NT2/D1 (cell line): ENCODE results near the gene GRM5.
"Not testable (repeated sequence)": the region's sequence is repeated elsewhere in the genome, so short reads cannot be mapped to it uniquely, and the experiment has no call there.

ENCODE experiments used
- SUZ12 ChIP-seq: IDR thresholded peaks from 2 replicates; pipeline ENCODE4 v1.6.1; 2011; ENCODE audit not compliant: insufficient read length, insufficient read depth; ENCODE audit errors: extremely low read depth
- YY1 ChIP-seq: IDR thresholded peaks from 2 replicates; pipeline ENCODE4 v1.6.1; 2011; ENCODE audit not compliant: insufficient read length, insufficient read depth
- ZNF274 ChIP-seq: IDR thresholded peaks from 2 replicates; pipeline ENCODE4 v1.6.1; 2011; ENCODE audit warnings: mild to moderate bottlenecking, low read depth, low read length

DNA sequence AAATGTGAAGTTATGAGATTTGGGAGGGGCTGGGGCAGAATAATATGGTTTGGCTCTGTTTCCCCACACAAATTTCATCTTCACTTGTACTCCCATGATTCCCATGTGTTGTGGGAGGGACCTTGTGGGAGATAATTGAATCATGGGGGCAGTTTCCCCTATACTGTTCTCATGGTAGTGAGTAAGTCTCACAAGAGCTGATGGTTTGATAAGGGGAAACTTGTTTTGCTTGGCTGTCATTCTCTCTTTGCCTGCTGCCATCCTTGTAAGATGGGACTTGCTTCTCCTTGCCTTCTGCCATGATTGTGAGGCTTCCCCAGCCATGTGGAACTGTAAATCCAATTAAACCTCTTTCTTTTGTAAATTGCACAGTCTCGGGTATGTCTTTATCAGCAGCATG is 531.1 kb downstream of the GRM5 start:
- TF ChIP-seq YY1, ZNF274, SUZ12: not testable (repeated sequence)
